ENCODE data around the gene SETD7. TPM values are rescaled to one million over a fixed set of nuclear protein-coding genes. Genes with fewer than 3 reads are reported as not detected.

The SETD7 gene
- total RNA-seq, 1 donor from 2014 or later: 51.8 TPM

GRCh38 chr4:139460565-139460964 lies 95.5 kb downstream of the SETD7 start:
- Histone ChIP-seq H3K27me3 (no peaks in the 10 kb centered on the region), H3K4me1 (peaks cover 45% of the 10 kb centered on the region), H3K4me3 (no peak overlapping the region), H3K9me3 (no peaks in the 10 kb centered on the region), H3K36me3 (no peaks in the 10 kb centered on the region), H3K27ac (no peak overlapping the region)
- no peak for TF ChIP-seq POLR2A (IDR thresholded peaks at IDR 0.05)
- TF ChIP-seq POLR2AphosphoS5 (IDR thresholded peaks at IDR 0.05; ENCODE audit: insufficient read depth in 1 of 2, low read depth in 1 of 2): no peak
- no peak for TF ChIP-seq CTCF (IDR thresholded peaks at IDR 0.05)
- no peak for DNase-seq (ENCODE audit: extremely low spot score in 2 of 2)
- intact Hi-C loops (cut with DNase I): no loop called here

- no peak for DNase-seq (ENCODE audit: extremely low spot score in 2 of 2)
- H3K27me3 ChIP-seq: no peaks in the 10 kb centered on the region
- peaks cover 54% of the 10 kb centered on the region for H3K4me1 ChIP-seq
- no peak overlapping the region for H3K4me3 ChIP-seq
- intact Hi-C loops (cut with DNase I): no loop called here
- no peaks in the 10 kb centered on the region for H3K9me3 ChIP-seq
- no peak overlapping the region for H3K27ac ChIP-seq
- no peaks in the 10 kb centered on the region for H3K36me3 ChIP-seq
- TF ChIP-seq POLR2A (IDR thresholded peaks at IDR 0.05) (no peak), CTCF (IDR thresholded peaks at IDR 0.05) (no peak), POLR2AphosphoS5 (IDR thresholded peaks at IDR 0.05; ENCODE audit: insufficient read depth in 1 of 2, low read depth in 1 of 2) (no peak)
Measured at GRCh38 chr4:139458999-139459398, 97.0 kb downstream of the SETD7 start.

- Histone ChIP-seq H3K9me3 (no peaks in the 10 kb centered on the region), H3K4me3 (no peak overlapping the region), H3K36me3 (no peaks in the 10 kb centered on the region), H3K4me1 (peaks cover 54% of the 10 kb centered on the region), H3K27ac (no peak overlapping the region), H3K27me3 (no peaks in the 10 kb centered on the region)
- no peak for DNase-seq (ENCODE audit: extremely low spot score in 2 of 2)
- intact Hi-C loops (cut with DNase I): no loop called here
- no peak for TF ChIP-seq POLR2A (IDR thresholded peaks at IDR 0.05)
- no peak for TF ChIP-seq CTCF (IDR thresholded peaks at IDR 0.05)
- no peak for TF ChIP-seq POLR2AphosphoS5 (IDR thresholded peaks at IDR 0.05; ENCODE audit: insufficient read depth in 1 of 2, low read depth in 1 of 2)
Measured at GRCh38 chr4:139458543-139458942, 97.5 kb downstream of the SETD7 start.

- no peak for TF ChIP-seq POLR2A (IDR thresholded peaks at IDR 0.05)
- no peak for TF ChIP-seq CTCF (IDR thresholded peaks at IDR 0.05)
- TF ChIP-seq POLR2AphosphoS5 (IDR thresholded peaks at IDR 0.05; ENCODE audit: insufficient read depth in 1 of 2, low read depth in 1 of 2): no peak
- H3K9me3 ChIP-seq: no peaks in the 10 kb centered on the region
- no peaks in the 10 kb centered on the region for H3K27me3 ChIP-seq
- no peak overlapping the region for H3K27ac ChIP-seq
- no peak for DNase-seq (ENCODE audit: extremely low spot score in 2 of 2)
- H3K4me3 ChIP-seq: no peak overlapping the region
- peaks cover 61% of the 10 kb centered on the region for H3K4me1 ChIP-seq
- H3K36me3 ChIP-seq: no peaks in the 10 kb centered on the region
- intact Hi-C loops (cut with DNase I): no loop called here
Measured at GRCh38 chr4:139457318-139457717, 98.7 kb downstream of the SETD7 start.

- H3K27me3 ChIP-seq: no peaks in the 10 kb centered on the region
- no peaks in the 10 kb centered on the region for H3K36me3 ChIP-seq
- H3K4me1 ChIP-seq: peaks cover 73% of the 10 kb centered on the region
- TF ChIP-seq POLR2A (IDR thresholded peaks at IDR 0.05) (no peak), POLR2AphosphoS5 (IDR thresholded peaks at IDR 0.05; ENCODE audit: insufficient read depth in 1 of 2, low read depth in 1 of 2) (no peak), CTCF (IDR thresholded peaks at IDR 0.05) (no peak)
- H3K9me3 ChIP-seq: no peaks in the 10 kb centered on the region
- H3K27ac ChIP-seq: peak overlapping the region; percentile 97
- peak overlapping the region; percentile 86 to 94 for H3K4me3 ChIP-seq
- no peak for DNase-seq (ENCODE audit: extremely low spot score in 2 of 2)
- intact Hi-C loops (cut with DNase I): no loop called here
Measured at GRCh38 chr4:139455126-139455538, 100.9 kb downstream of the SETD7 start.

Data from vagina (tissue), 2 donors.